Natural killer cell treated with Interleukin-12 subunit alpha and Interleukin-12 subunit beta and Interleukin-15 and Interleukin-18, amount 100 ng/mL, for 72 hours (primary cell): ENCODE data around the gene SEC61A1. TPM values are rescaled to one million over a fixed set of nuclear protein-coding genes. Genes with fewer than 3 reads are reported as not detected.

Experiments
- ATAC-seq, 2 donors: fragments of 150-1000 bp; cut with Tn5 transposase in 1 of 2; sonication (Bioruptor Pico), chemical (Tn5 transposase) in 1 of 2; 2 replicates each; pipeline ENCODE4 v1.10.0; 2021
- DNase-seq: peaks from one replicate; pipeline ENCODE4 v3.0.0; 2022; ENCODE audit warnings: low spot score
- H3K27ac Mint-ChIP-seq, 2 donors: 1 replicate in 1 of 2; 2 replicates in 1 of 2; pipeline ENCODE4 v1.8.0; 2022; ENCODE audit warnings: mixed read lengths in 2 of 2, mild to moderate bottlenecking in 1 of 2, moderate library complexity in 1 of 2
- H3K27me3 Mint-ChIP-seq, 2 donors: 1 replicate in 1 of 2; 2 replicates in 1 of 2; pipeline ENCODE4 v1.8.0; 2022; ENCODE audit warnings: mixed read lengths in 2 of 2
- H3K36me3 Mint-ChIP-seq: one replicate; pipeline ENCODE4 v1.8.0; 2022; ENCODE audit warnings: mixed read lengths
- H3K4me1 Mint-ChIP-seq, 2 donors: 1 replicate in 1 of 2; 2 replicates in 1 of 2; pipeline ENCODE4 v1.8.0; 2022; ENCODE audit warnings: low read depth in 2 of 2, mixed read lengths in 2 of 2, mild to moderate bottlenecking in 1 of 2
- H3K4me3 Mint-ChIP-seq: one replicate; pipeline ENCODE4 v1.8.0; 2022; ENCODE audit warnings: mixed read lengths
- H3K9me3 Mint-ChIP-seq: 2 replicates; pipeline ENCODE4 v1.8.0; 2022; ENCODE audit warnings: mixed read lengths
- total RNA-seq, 2 donors: library from RNA; stranded (reverse); gene quantifications; one replicate each; pipeline ENCODE4 v1.2.3, GENCODE V29; 2022

Gene SEC61A1
- total RNA-seq, 2 donors from 2014 or later, result 278 to 291 TPM

DNA sequence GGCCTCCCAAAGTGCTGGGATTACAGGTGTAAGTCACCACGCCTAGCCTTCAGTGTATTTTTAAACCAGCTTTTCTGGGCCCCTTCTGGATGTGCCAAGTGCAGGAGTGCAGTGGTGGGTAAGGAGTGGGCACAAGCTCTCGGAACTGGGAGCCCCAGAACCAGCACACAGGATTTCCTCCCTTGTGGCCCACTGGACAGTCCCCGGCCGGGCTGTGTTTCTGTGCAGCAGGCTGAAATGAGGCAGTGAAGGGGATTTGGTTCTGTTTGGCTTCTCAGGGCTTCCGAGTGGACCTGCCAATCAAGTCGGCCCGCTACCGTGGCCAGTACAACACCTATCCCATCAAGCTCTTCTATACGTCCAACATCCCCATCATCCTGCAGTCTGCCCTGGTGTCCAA lies 14.4 kb downstream of the SEC61A1 start:
- Mint-ChIP-seq H3K27me3 (no peaks in the 10 kb centered on the region), H3K36me3 (peaks cover 46% of the 10 kb centered on the region), H3K9me3 (no peaks in the 10 kb centered on the region), H3K4me1 (peaks cover 32 to 36% of the 10 kb centered on the region in 2 donors), H3K27ac (no peak overlapping the region), H3K4me3 (no peak overlapping the region)
- no peak for DNase-seq
- ATAC-seq, result no peak

DNA sequence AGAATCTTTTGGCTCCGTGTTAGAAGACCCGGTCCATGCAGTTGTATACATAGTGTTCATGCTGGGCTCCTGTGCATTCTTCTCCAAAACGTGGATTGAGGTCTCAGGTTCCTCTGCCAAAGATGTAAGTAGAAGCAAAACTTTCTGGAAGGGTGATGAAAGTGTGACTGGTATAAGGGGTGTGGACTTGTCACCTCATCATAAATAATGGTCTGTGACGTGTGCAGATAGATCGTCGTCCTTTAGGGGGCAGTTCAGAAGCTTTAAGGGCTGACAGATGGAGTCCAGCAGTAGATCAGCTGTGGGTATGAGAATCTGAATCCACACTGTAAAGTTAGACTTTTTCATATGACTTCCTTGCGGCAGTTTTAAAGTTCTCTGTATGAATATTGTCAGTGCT lies 15.3 kb downstream of the SEC61A1 start:
- Mint-ChIP-seq H3K36me3 (peaks cover 41% of the 10 kb centered on the region), H3K4me1 (peaks cover 26 to 28% of the 10 kb centered on the region in 2 donors), H3K27me3 (no peaks in the 10 kb centered on the region), H3K27ac (peak overlapping the region in 1 of 2 donors; percentile 43), H3K9me3 (no peaks in the 10 kb centered on the region), H3K4me3 (no peak overlapping the region)
- DNase-seq, result no peak
- ATAC-seq, result no peak

DNA sequence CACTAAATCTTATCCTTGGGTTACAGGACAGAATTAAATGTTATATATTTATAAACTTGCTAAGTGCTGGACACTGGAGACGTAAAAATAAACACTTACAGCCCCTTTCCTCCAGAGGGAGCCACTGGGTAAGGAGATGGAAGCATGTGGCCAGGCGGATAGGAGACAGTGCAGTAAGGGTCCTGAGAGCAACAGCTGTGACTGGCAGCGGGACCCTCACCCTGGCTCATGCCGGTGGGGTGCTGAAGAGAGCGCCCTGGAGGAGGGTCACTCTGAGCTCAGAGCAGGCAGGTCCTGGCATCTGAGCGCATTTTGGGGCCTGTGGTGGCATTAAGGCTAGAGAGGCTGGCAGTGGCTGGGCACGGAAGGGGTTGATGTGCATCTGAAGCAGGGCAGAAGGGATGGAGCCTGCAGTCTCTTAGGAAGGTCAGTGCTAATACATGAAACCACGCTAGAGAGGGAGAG lies 16.0 kb downstream of the SEC61A1 start:
- Mint-ChIP-seq H3K36me3 (peaks cover 38% of the 10 kb centered on the region), H3K27ac (peak overlapping the region in 1 of 2 donors; percentile 82)
- ATAC-seq, result peak; percentile 22 to 39

DNA sequence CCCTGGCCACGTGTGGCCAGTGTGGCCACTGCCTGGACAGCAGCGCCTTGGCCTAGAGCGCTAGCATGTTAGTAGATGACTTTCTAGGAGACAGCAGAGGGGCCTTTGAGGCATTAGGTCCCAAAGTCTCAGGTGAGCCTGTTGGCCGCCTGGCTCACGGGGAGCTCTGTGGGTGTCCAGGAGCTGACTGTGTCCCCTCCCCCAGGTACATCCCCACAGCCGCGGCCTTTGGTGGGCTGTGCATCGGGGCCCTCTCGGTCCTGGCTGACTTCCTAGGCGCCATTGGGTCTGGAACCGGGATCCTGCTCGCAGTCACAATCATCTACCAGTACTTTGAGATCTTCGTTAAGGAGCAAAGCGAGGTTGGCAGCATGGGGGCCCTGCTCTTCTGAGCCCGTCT lies 17.0 kb downstream of the SEC61A1 start:
- no peak overlapping the region for H3K4me3 Mint-ChIP-seq
- no peaks in the 10 kb centered on the region for H3K9me3 Mint-ChIP-seq
- peaks cover 32% of the 10 kb centered on the region for H3K36me3 Mint-ChIP-seq
- peaks cover 28% of the 10 kb centered on the region in 2 donors for H3K4me1 Mint-ChIP-seq
- ATAC-seq (no peak), DNase-seq (no peak)
- H3K27ac Mint-ChIP-seq, result no peak overlapping the region
- H3K27me3 Mint-ChIP-seq, result no peaks in the 10 kb centered on the region

More for the DNA sequence above, 16.0 kb downstream of the SEC61A1 start:
- peaks cover 24 to 26% of the 10 kb centered on the region in 2 donors for H3K4me1 Mint-ChIP-seq
- no peak for DNase-seq
- H3K4me3 Mint-ChIP-seq, result no peak overlapping the region
- H3K27me3 Mint-ChIP-seq, result no peaks in the 10 kb centered on the region
- no peaks in the 10 kb centered on the region for H3K9me3 Mint-ChIP-seq

DNA sequence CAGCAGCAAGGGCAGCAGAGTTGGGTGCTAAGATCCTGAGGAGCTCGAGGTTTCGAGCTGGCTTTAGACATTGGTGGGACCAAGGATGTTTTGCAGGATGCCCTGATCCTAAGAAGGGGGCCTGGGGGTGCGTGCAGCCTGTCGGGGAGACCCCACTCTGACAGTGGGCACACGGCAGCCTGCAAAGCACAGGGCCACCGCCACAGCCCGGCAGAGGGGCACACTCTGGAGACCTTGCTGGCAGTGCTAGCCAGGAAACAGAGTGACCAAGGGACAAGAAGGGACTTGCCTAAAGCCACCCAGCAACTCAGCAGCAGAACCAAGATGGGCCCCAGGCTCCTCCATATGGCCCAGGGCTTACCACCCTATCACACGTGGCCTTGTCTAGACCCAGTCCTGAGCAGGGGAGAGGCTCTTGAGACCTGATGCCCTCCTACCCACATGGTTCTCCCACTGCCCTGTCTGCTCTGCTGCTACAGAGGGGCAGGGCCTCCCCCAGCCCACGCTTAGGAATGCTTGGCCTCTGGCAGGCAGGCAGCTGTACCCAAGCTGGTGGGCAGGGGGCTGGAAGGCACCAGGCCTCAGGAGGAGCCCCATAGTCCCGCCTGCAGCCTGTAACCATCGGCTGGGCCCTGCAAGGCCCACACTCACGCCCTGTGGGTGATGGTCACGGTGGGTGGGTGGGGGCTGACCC lies 18.8 kb downstream of the SEC61A1 start:
- H3K4me3 Mint-ChIP-seq, result no peak overlapping the region
- ATAC-seq, result no peak
- H3K27me3 Mint-ChIP-seq, result no peaks in the 10 kb centered on the region
- no peak for DNase-seq
- H3K36me3 Mint-ChIP-seq, result peaks cover 22% of the 10 kb centered on the region
- H3K4me1 Mint-ChIP-seq, result peaks cover 29 to 30% of the 10 kb centered on the region in 2 donors
- peak overlapping the region in 1 of 2 donors; percentile 48 for H3K27ac Mint-ChIP-seq
- no peaks in the 10 kb centered on the region for H3K9me3 Mint-ChIP-seq

GRCh38 chr3:128071771-128072453 lies 19.7 kb downstream of the SEC61A1 start:
- peaks cover 21% of the 10 kb centered on the region for H3K36me3 Mint-ChIP-seq
- H3K27ac Mint-ChIP-seq, result no peak overlapping the region
- peaks cover 28 to 30% of the 10 kb centered on the region in 2 donors for H3K4me1 Mint-ChIP-seq
- H3K9me3 Mint-ChIP-seq, result no peaks in the 10 kb centered on the region
- DNase-seq (no peak), ATAC-seq (no peak)
- H3K27me3 Mint-ChIP-seq, result no peaks in the 10 kb centered on the region
- no peak overlapping the region for H3K4me3 Mint-ChIP-seq

- DNase-seq, result no peak
- Mint-ChIP-seq H3K9me3 (no peaks in the 10 kb centered on the region), H3K27ac (no peak overlapping the region), H3K36me3 (peaks cover 14% of the 10 kb centered on the region), H3K27me3 (no peaks in the 10 kb centered on the region), H3K4me3 (no peak overlapping the region), H3K4me1 (peaks cover 21 to 26% of the 10 kb centered on the region in 2 donors)
- ATAC-seq, result no peak
Observed at GRCh38 chr3:128072454-128073184, 20.4 kb downstream of the SEC61A1 start.

- DNase-seq (no peak), ATAC-seq (no peak)
- Mint-ChIP-seq H3K9me3 (no peaks in the 10 kb centered on the region), H3K27ac (peak overlapping the region; percentile 38 to 69), H3K36me3 (peaks cover 9% of the 10 kb centered on the region), H3K4me1 (peaks cover 19 to 23% of the 10 kb centered on the region in 2 donors), H3K4me3 (peak overlapping the region; percentile 55), H3K27me3 (no peaks in the 10 kb centered on the region)
Observed at GRCh38 chr3:128073185-128073725, 21.0 kb downstream of the SEC61A1 start.

DNA sequence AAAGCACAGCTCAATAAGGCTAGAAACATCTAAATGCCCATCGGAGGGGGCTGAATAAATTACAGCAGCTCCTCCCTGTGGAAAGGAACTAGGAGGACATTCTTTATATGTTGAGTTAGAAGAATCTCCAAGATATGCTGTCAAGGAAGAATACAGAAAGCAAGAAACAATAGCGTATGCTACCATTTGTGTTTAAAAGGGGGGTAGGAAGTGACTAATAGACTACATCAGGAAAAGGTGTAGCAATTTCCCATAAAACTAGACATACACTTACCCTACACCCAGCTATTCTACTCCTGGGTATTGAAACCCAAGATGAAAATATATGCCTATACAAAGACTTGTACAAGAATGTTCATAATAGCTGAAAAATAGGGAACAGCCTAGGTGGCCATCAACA lies 21.6 kb downstream of the SEC61A1 start:
- H3K27ac Mint-ChIP-seq, result peak overlapping the region; percentile 38 to 69
- H3K9me3 Mint-ChIP-seq, result no peaks in the 10 kb centered on the region
- H3K36me3 Mint-ChIP-seq, result peaks cover 5% of the 10 kb centered on the region

DNA sequence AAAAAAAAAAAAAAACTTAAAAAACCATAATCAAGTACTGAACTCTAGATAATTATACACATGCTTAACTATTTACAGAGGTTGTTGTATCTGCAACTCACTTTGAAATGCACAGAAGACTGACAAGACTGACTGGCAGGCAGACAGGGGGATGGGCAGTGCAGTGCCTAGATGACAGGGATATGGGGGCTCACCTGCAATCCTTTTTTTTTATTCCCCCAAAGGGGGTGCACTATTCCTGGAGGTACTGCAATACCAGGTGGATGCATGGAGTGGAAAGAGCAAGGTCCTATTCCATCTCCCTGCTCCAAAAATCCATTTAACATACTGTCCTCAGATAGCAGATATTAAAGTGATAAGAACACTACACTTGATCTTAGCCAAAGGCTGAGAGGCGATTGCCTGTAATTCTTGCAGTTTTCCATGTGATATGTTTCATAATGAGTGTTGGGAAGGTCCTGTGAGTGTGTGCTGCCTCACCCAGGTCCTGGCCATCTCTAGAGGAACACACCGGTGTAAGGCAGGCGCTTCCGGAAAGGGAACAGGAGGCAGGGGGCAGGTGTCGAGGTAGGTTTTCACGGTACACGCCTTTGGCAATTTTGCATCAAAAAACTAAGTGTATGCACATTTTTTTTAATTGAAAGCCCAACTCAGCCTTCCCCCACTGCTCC lies 22.7 kb downstream of the SEC61A1 start:
- Mint-ChIP-seq H3K36me3 (peaks cover 5% of the 10 kb centered on the region), H3K27ac (no peak overlapping the region), H3K27me3 (no peaks in the 10 kb centered on the region), H3K4me3 (peak overlapping the region; percentile 15), H3K4me1 (peaks cover 17 to 21% of the 10 kb centered on the region in 2 donors), H3K9me3 (no peaks in the 10 kb centered on the region)
- DNase-seq (no peak), ATAC-seq (no peak)

More for the DNA sequence above, 21.6 kb downstream of the SEC61A1 start:
- DNase-seq, result no peak
- Mint-ChIP-seq H3K4me3 (peak overlapping the region; percentile 55), H3K4me1 (peaks cover 17 to 21% of the 10 kb centered on the region in 2 donors), H3K27me3 (no peaks in the 10 kb centered on the region)
- ATAC-seq, result no peak

GRCh38 chr3:128075522-128076482 lies 23.6 kb downstream of the SEC61A1 start:
- H3K27ac Mint-ChIP-seq, result no peak overlapping the region
- peak; percentile 88 to 91 for ATAC-seq

DNA sequence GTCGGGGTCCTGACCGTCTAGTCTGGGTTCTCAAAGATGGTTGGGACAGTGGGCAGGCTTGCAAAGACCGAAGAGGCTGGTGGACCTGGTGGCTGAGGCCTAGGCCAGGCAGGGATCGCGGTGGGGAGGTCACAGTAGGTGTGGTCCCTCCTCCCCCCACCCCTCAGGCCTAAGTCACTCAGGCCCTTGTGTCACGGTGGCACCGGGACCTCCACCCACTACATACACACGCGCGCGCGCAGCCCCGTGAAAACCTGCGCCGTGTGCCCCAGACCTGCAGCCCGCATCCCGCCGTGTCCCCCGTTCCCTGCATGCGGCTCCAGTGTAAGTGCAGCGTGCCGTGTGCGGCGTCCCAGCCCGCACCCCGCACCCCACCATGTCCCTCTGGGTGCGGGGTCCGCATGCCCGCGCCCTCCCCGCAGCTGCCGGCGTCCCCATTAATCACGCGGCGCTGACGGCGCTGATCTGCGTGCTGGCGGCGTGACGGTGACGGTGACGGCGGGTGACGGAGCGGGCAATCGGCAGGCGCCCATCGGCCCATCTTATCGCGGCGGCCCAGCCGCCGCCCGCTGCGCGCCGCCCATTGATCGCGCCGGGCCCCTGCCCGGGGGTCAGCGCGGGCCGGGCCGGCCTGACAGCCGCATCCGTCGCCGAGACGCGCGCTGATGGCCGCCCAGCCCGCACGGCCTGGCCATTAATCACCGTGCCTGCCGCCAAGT lies 24.4 kb downstream of the SEC61A1 start:
- Mint-ChIP-seq H3K4me3 (peak overlapping the region; percentile 58), H3K9me3 (no peaks in the 10 kb centered on the region), H3K27ac (no peak overlapping the region), H3K27me3 (no peaks in the 10 kb centered on the region), H3K4me1 (peaks cover 12 to 15% of the 10 kb centered on the region in 2 donors), H3K36me3 (no peaks in the 10 kb centered on the region)
- DNase-seq (no peak), ATAC-seq (peak in 1 of 2 donors; percentile 17)

More at GRCh38 chr3:128075522-128076482, 23.6 kb downstream of the SEC61A1 start:
- peak; percentile 90 for DNase-seq
- H3K4me3 Mint-ChIP-seq, result peak overlapping the region; percentile 58
- H3K27me3 Mint-ChIP-seq, result no peaks in the 10 kb centered on the region
- peaks cover 12 to 15% of the 10 kb centered on the region in 2 donors for H3K4me1 Mint-ChIP-seq
- no peaks in the 10 kb centered on the region for H3K9me3 Mint-ChIP-seq
- no peaks in the 10 kb centered on the region for H3K36me3 Mint-ChIP-seq
